Activated CD4-positive, alpha-beta memory T cell treated with anti-CD3 and anti-CD28 coated beads, Interleukin-2, amount 10 ng/mL, durations not matched to agents 7 days and 5 days (primary cell): ENCODE measurements around the gene LCN6. TPM values are rescaled to one million over a fixed set of nuclear protein-coding genes. Genes with fewer than 3 reads are reported as not detected.
"Not testable (repeated sequence)": the region's sequence is repeated elsewhere in the genome, so short reads cannot be mapped to it uniquely, and the experiment has no call there.

ENCODE experiments used
- CTCF ChIA-PET: fragments of 350-600 bp; sonication (Branson Sonifier 250); formaldehyde crosslinking; loops from one replicate; lab custom pipeline; 2021; ENCODE audit warnings: antibody characterized with exemption, inconsistent platforms; lab: Charles Lee
- POLR2A ChIA-PET: fragments of 350-600 bp; sonication (Branson Sonifier 250); formaldehyde crosslinking; loops from one replicate; lab custom pipeline; 2021; ENCODE audit warnings: antibody characterized with exemption; lab: Charles Lee
- DNase-seq: peaks from one replicate; pipeline ENCODE4 v3.0.0-alpha.2; 2020
- H3K27ac Mint-ChIP-seq: one replicate; pipeline ENCODE4 v1.8.0; 2021; ENCODE audit warnings: mild to moderate bottlenecking, mixed read lengths
- H3K27me3 Mint-ChIP-seq: one replicate; pipeline ENCODE4 v1.8.0; 2021; ENCODE audit warnings: mixed read lengths
- H3K36me3 Mint-ChIP-seq: one replicate; pipeline ENCODE4 v1.8.0; 2021; ENCODE audit warnings: low read depth, mixed read lengths
- H3K4me1 Mint-ChIP-seq: one replicate; pipeline ENCODE4 v1.8.0; 2021; ENCODE audit warnings: mixed read lengths
- H3K4me3 Mint-ChIP-seq: one replicate; pipeline ENCODE4 v1.8.0; 2021; ENCODE audit warnings: mild to moderate bottlenecking, mixed read lengths
- H3K9me3 Mint-ChIP-seq: one replicate; pipeline ENCODE4 v1.8.0; 2021; ENCODE audit warnings: mixed read lengths
- total RNA-seq, 2 experiments: library from RNA; stranded (reverse); gene quantifications; one replicate each; pipeline ENCODE4 v1.2.3, GENCODE V29; 2021

Gene LCN6
- total RNA-seq, 2 experiments from 2014 or later = 0.40 TPM; not detected in 1

- Mint-ChIP-seq H3K27me3 (peaks cover 22% of the 10 kb centered on the region), H3K4me1 (peaks cover 21% of the 10 kb centered on the region)
- H3K27ac Mint-ChIP-seq, DNase-seq, H3K4me3 Mint-ChIP-seq, H3K9me3 Mint-ChIP-seq, H3K36me3 Mint-ChIP-seq, POLR2A ChIA-PET, CTCF ChIA-PET: not testable (repeated sequence)
These were observed 43.6 kb downstream of the LCN6 start for GRCh38 chr9:136704741-136705140.

- Mint-ChIP-seq H3K9me3 (no peaks in the 10 kb centered on the region), H3K4me1 (peaks cover 21% of the 10 kb centered on the region), H3K36me3 (no peaks in the 10 kb centered on the region), H3K27ac (no peak overlapping the region), H3K4me3 (no peak overlapping the region), H3K27me3 (peaks cover 27% of the 10 kb centered on the region)
- POLR2A ChIA-PET = interaction anchor here (0.8 to 3.3 kb wide), 3 partner anchors 13 to 25 kb away, joined by 3 to 16 read pairs (median 3); no protein-coding TSS in a partner anchor
- CTCF ChIA-PET = interaction anchor here (1.4 kb wide), 1 partner anchor 24 kb away, joined by 4 read pairs; no protein-coding TSS in a partner anchor
- DNase-seq = no peak
These were observed 45.0 kb downstream of the LCN6 start for GRCh38 chr9:136703276-136703860.

- peaks cover 30% of the 10 kb centered on the region for H3K27me3 Mint-ChIP-seq
- peak overlapping the region; percentile 31 for H3K27ac Mint-ChIP-seq
- peaks cover 21% of the 10 kb centered on the region for H3K4me1 Mint-ChIP-seq
- ChIA-PET CTCF (interaction anchor here (1.4 kb wide), 1 partner anchor 28 kb away, joined by 4 read pairs; no protein-coding TSS in a partner anchor), POLR2A (interaction anchor here (1.6 to 3.3 kb wide), 2 partner anchors 25 to 27 kb away, joined by 8 to 16 read pairs; no protein-coding TSS in a partner anchor)
- DNase-seq = no peak
- H3K4me3 Mint-ChIP-seq = peak overlapping the region; percentile 72
- no peaks in the 10 kb centered on the region for H3K36me3 Mint-ChIP-seq
- H3K9me3 Mint-ChIP-seq = no peaks in the 10 kb centered on the region
These were observed 46.7 kb downstream of the LCN6 start for GRCh38 chr9:136701668-136702053.

- Mint-ChIP-seq H3K36me3 (no peaks in the 10 kb centered on the region), H3K27me3 (peaks cover 30% of the 10 kb centered on the region), H3K9me3 (no peaks in the 10 kb centered on the region), H3K4me3 (peak overlapping the region; percentile 72), H3K4me1 (peaks cover 21% of the 10 kb centered on the region), H3K27ac (peak overlapping the region; percentile 70)
- ChIA-PET POLR2A (interaction anchor here (0.7 to 3.3 kb wide), 4 partner anchors 20 to 27 kb away, joined by 3 to 16 read pairs (median 6); no protein-coding TSS in a partner anchor), CTCF (interaction anchor here (1.0 to 1.4 kb wide), 2 partner anchors 28 to 29 kb away, joined by 3 to 4 read pairs; no protein-coding TSS in a partner anchor)
- peak; percentile 69 for DNase-seq
These were observed 47.2 kb downstream of the LCN6 start for GRCh38 chr9:136700959-136701667.

GRCh38 chr9:136700304-136700703 lies 48.0 kb downstream of the LCN6 start:
- Mint-ChIP-seq H3K27me3 (peaks cover 27% of the 10 kb centered on the region), H3K4me1 (peaks cover 21% of the 10 kb centered on the region), H3K9me3 (no peaks in the 10 kb centered on the region), H3K36me3 (no peaks in the 10 kb centered on the region), H3K4me3 (peak overlapping the region; percentile 10), H3K27ac (no peak overlapping the region)
- ChIA-PET POLR2A (interaction anchor here (1.4 to 3.3 kb wide), 3 partner anchors 21 to 28 kb away, joined by 3 to 16 read pairs (median 8); no protein-coding TSS in a partner anchor), CTCF (interaction anchor here (0.7 to 1.0 kb wide), 2 partner anchors 28 to 210 kb away, joined by 3 read pairs; no protein-coding TSS in a partner anchor)
- DNase-seq = no peak

- ChIA-PET POLR2A (interaction anchor here (1.0 to 1.9 kb wide), 2 partner anchors 29 to 31 kb away, joined by 3 to 9 read pairs; no protein-coding TSS in a partner anchor), CTCF (no interaction called here)
- Mint-ChIP-seq H3K4me1 (peaks cover 21% of the 10 kb centered on the region), H3K27me3 (peaks cover 24% of the 10 kb centered on the region), H3K27ac (no peak overlapping the region), H3K9me3 (no peaks in the 10 kb centered on the region), H3K36me3 (no peaks in the 10 kb centered on the region), H3K4me3 (no peak overlapping the region)
- no peak for DNase-seq
These were observed 49.6 kb downstream of the LCN6 start for GRCh38 chr9:136698635-136699246.

- no peaks in the 10 kb centered on the region for H3K36me3 Mint-ChIP-seq
- peaks cover 23% of the 10 kb centered on the region for H3K27me3 Mint-ChIP-seq
- ChIA-PET CTCF (no interaction called here), POLR2A (interaction anchor here (0.6 to 1.9 kb wide), 2 partner anchors 15 to 29 kb away, joined by 4 to 9 read pairs; no protein-coding TSS in a partner anchor)
- H3K9me3 Mint-ChIP-seq = no peaks in the 10 kb centered on the region
- no peak overlapping the region for H3K27ac Mint-ChIP-seq
- H3K4me1 Mint-ChIP-seq = peaks cover 21% of the 10 kb centered on the region
- H3K4me3 Mint-ChIP-seq = no peak overlapping the region
- no peak for DNase-seq
These were observed 50.4 kb downstream of the LCN6 start for GRCh38 chr9:136697821-136698526.

- ChIA-PET CTCF (no interaction called here), POLR2A (interaction anchor here (0.6 to 1.9 kb wide), 2 partner anchors 14 to 30 kb away, joined by 4 to 9 read pairs; no protein-coding TSS in a partner anchor)
- Mint-ChIP-seq H3K4me1 (peaks cover 19% of the 10 kb centered on the region), H3K9me3 (no peaks in the 10 kb centered on the region), H3K36me3 (no peaks in the 10 kb centered on the region), H3K27ac (no peak overlapping the region), H3K4me3 (no peak overlapping the region), H3K27me3 (peaks cover 22% of the 10 kb centered on the region)
- DNase-seq = no peak
These were observed 51.0 kb downstream of the LCN6 start for GRCh38 chr9:136697146-136697820.

- Mint-ChIP-seq H3K4me3 (no peak overlapping the region), H3K27ac (no peak overlapping the region), H3K27me3 (peaks cover 16% of the 10 kb centered on the region), H3K36me3 (no peaks in the 10 kb centered on the region), H3K4me1 (peaks cover 14% of the 10 kb centered on the region), H3K9me3 (no peaks in the 10 kb centered on the region)
- ChIA-PET POLR2A (no interaction called here), CTCF (no interaction called here)
- DNase-seq = no peak
These were observed 51.8 kb downstream of the LCN6 start for GRCh38 chr9:136696502-136696901.

- Mint-ChIP-seq H3K36me3 (no peaks in the 10 kb centered on the region), H3K4me3 (no peak overlapping the region), H3K9me3 (no peaks in the 10 kb centered on the region), H3K27ac (no peak overlapping the region), H3K27me3 (peaks cover 14% of the 10 kb centered on the region), H3K4me1 (peaks cover 9% of the 10 kb centered on the region)
- DNase-seq = no peak
- POLR2A ChIA-PET = interaction anchor here (1.0 kb wide), 1 partner anchor 31 kb away, joined by 3 read pairs; no protein-coding TSS in a partner anchor
- CTCF ChIA-PET = no interaction called here
These were observed 52.4 kb downstream of the LCN6 start for GRCh38 chr9:136695955-136696354.

GRCh38 chr9:136695435-136695895 lies 52.9 kb downstream of the LCN6 start:
- POLR2A ChIA-PET = interaction anchor here (1.0 kb wide), 1 partner anchor 32 kb away, joined by 3 read pairs; no protein-coding TSS in a partner anchor

GRCh38 chr9:136694872-136695247 lies 53.5 kb downstream of the LCN6 start:
- Mint-ChIP-seq H3K27me3 (peaks cover 17% of the 10 kb centered on the region), H3K27ac (no peak overlapping the region), H3K36me3 (no peaks in the 10 kb centered on the region), H3K4me1 (no peaks in the 10 kb centered on the region), H3K4me3 (no peak overlapping the region), H3K9me3 (no peaks in the 10 kb centered on the region)
- no peak for DNase-seq
- ChIA-PET POLR2A (no interaction called here), CTCF (no interaction called here)

More at GRCh38 chr9:136695435-136695895, 52.9 kb downstream of the LCN6 start:
- Mint-ChIP-seq H3K4me1 (peaks cover 4% of the 10 kb centered on the region), H3K4me3 (no peak overlapping the region), H3K27ac (no peak overlapping the region), H3K36me3 (no peaks in the 10 kb centered on the region), H3K27me3 (peaks cover 14% of the 10 kb centered on the region), H3K9me3 (no peaks in the 10 kb centered on the region)
- DNase-seq = no peak
- CTCF ChIA-PET = no interaction called here
